Liver (tissue), 9 donors: Measurements from ENCODE around the gene ZNF493. TPM values are rescaled to one million over a fixed set of nuclear protein-coding genes. Genes with fewer than 3 reads are reported as not detected.
A peak's percentile ranks its signal among the peaks of the same experiment; 100 is the strongest.

Experiments used
- DNase-seq: peaks from one replicate; pipeline ENCODE4 v3.0.0-alpha.2; 2017; ENCODE audit warnings: low spot score
- H3K27ac ChIP-seq, 2 donors: one replicate each; pipeline ENCODE4 v1.7.0; 2013; ENCODE audit warnings: inconsistent platforms in 2 of 2, low read length in 2 of 2, control low read depth in 1 of 2, low read depth in 1 of 2, mild to moderate bottlenecking in 1 of 2
- H3K27me3 ChIP-seq, 4 donors: one replicate each; pipeline versions ENCODE4 v1.6.1 to v1.7.0; 2013; ENCODE audit warnings: low read length in 3 of 4, inconsistent platforms in 1 of 4, mild to moderate bottlenecking in 1 of 4, moderate library complexity in 1 of 4; ENCODE audit not compliant: control insufficient read depth in 4 of 4, insufficient read depth in 4 of 4
- H3K36me3 ChIP-seq, 4 donors: one replicate each; pipeline versions ENCODE4 v1.6.1 to v1.7.0; 2013; ENCODE audit warnings: low read length in 3 of 4, mild to moderate bottlenecking in 3 of 4, low read depth in 1 of 4, moderate library complexity in 1 of 4; ENCODE audit not compliant: control insufficient read depth in 4 of 4, insufficient read depth in 3 of 4
- H3K4me1 ChIP-seq, 4 donors: one replicate each; pipeline versions ENCODE4 v1.6.1 to v1.7.0; 2013; ENCODE audit warnings: low read length in 3 of 4, mild to moderate bottlenecking in 3 of 4, moderate library complexity in 1 of 4; ENCODE audit not compliant: control insufficient read depth in 4 of 4, insufficient read depth in 4 of 4
- H3K4me3 ChIP-seq, 3 donors: one replicate each; pipeline versions ENCODE4 v1.6.1 to v1.7.0; 2013; ENCODE audit warnings: low read length in 3 of 3, control low read depth in 1 of 3, low read depth in 1 of 3, mild to moderate bottlenecking in 1 of 3
- H3K9ac ChIP-seq, 2 donors: one replicate each; pipeline ENCODE4 v1.7.0; 2013; ENCODE audit warnings: low read length in 2 of 2, mild to moderate bottlenecking in 2 of 2, moderate library complexity in 2 of 2, control low read depth in 1 of 2, low read depth in 1 of 2
- H3K9me3 ChIP-seq, 4 donors: one replicate each; pipeline versions ENCODE4 v1.6.1 to v1.7.0; 2013; ENCODE audit warnings: low read length in 3 of 4; ENCODE audit not compliant: control insufficient read depth in 4 of 4
- ATF3 ChIP-seq: IDR thresholded peaks from 2 replicates; pipeline ENCODE4 v1.6.1; 2016; ENCODE audit warnings: antibody characterized with exemption
- EGR1 ChIP-seq, 2 donors: IDR thresholded peaks; 2 replicates each; pipeline ENCODE4 v1.6.1; 2016 to 2018; ENCODE audit warnings: antibody characterized with exemption in 2 of 2, low read depth in 2 of 2
- FOXA1 ChIP-seq: IDR thresholded peaks from 2 replicates; pipeline ENCODE4 v1.6.1; 2016; ENCODE audit warnings: antibody characterized with exemption
- GABPA ChIP-seq, 2 donors: IDR thresholded peaks in 1 of 2; conservative IDR thresholded peaks in 1 of 2; 2 replicates each; pipeline ENCODE4 v1.6.1; 2016; ENCODE audit warnings: antibody characterized with exemption in 2 of 2, mild to moderate bottlenecking in 1 of 2, moderate library complexity in 1 of 2
- HNF4A ChIP-seq, 2 donors: conservative IDR thresholded peaks; 2 replicates each; pipeline ENCODE4 v1.6.1; 2016; ENCODE audit warnings: antibody characterized with exemption in 2 of 2, mild to moderate bottlenecking in 2 of 2
- JUND ChIP-seq, 2 donors: IDR thresholded peaks; 2 replicates each; pipeline ENCODE4 v1.6.1; 2016; ENCODE audit warnings: antibody characterized with exemption in 2 of 2
- MAX ChIP-seq: IDR thresholded peaks from 2 replicates; pipeline ENCODE4 v1.6.1; 2016; ENCODE audit warnings: antibody characterized with exemption
- NR2F2 ChIP-seq: IDR thresholded peaks from 2 replicates; pipeline ENCODE4 v1.6.1; 2016; ENCODE audit warnings: antibody characterized with exemption
- RAD21 ChIP-seq, 2 donors: IDR thresholded peaks; 2 replicates each; pipeline ENCODE4 v1.6.1; 2016; ENCODE audit warnings: antibody characterized with exemption in 2 of 2, mild to moderate bottlenecking in 2 of 2
- RXRA ChIP-seq, 2 donors: IDR thresholded peaks; 2 replicates each; pipeline ENCODE4 v1.6.1; 2017 to 2018; ENCODE audit warnings: antibody characterized with exemption in 2 of 2, mild to moderate bottlenecking in 1 of 2
- SP1 ChIP-seq: IDR thresholded peaks from 2 replicates; pipeline ENCODE4 v1.6.1; 2018; ENCODE audit warnings: antibody characterized with exemption, mild to moderate bottlenecking
- TAF1 ChIP-seq: conservative IDR thresholded peaks from 2 replicates; pipeline ENCODE4 v1.6.1; 2016; ENCODE audit warnings: antibody characterized with exemption, mild to moderate bottlenecking
- YY1 ChIP-seq: IDR thresholded peaks from 2 replicates; pipeline ENCODE4 v1.6.1; 2016; ENCODE audit warnings: antibody characterized with exemption, mild to moderate bottlenecking
- ZBTB33 ChIP-seq: IDR thresholded peaks from 2 replicates; pipeline ENCODE4 v1.6.1; 2016; ENCODE audit warnings: antibody characterized with exemption
- WGBS: extraction: QIAGEN DNeasy Blood & Tissue Kit; methylation state at CpG from one replicate; pipeline ENCODE4 v1.1.7; 2013; 5-methylcytosine and 5-hydroxymethylcytosine counted together
- polyA plus RNA-seq, 2 donors: library from polyadenylated mRNA; stranded (reverse) in 1 of 2; unstranded in 1 of 2; fragments of 200-250 nt in 1 of 2; fragments of >200 nt in 1 of 2; fragmentation: Nextera tagmentation in 1 of 2; extraction: Ambion mirVana in 1 of 2; gene quantifications; one replicate each; pipeline versions ENCODE4 v1.2.1 to v1.2.3, GENCODE V29; 2013 to 2015
- total RNA-seq, 2 donors: library from RNA; depleted of rRNA; stranded (reverse); fragments of >200 nt; gene quantifications; one replicate each; pipeline ENCODE4 v1.2.3, GENCODE V29; 2014
- TF ChIP-seq, protein P1 (sequence below): IDR thresholded peaks from 2 replicates; pipeline ENCODE4 v1.6.1; 2016; ENCODE audit warnings: antibody characterized with exemption, mild to moderate bottlenecking
- TF ChIP-seq, protein P2 (sequence below): fragments of 150-350 bp; IDR thresholded peaks from 2 replicates; pipeline ENCODE4 v1.5.1; 2017; ENCODE audit warnings: improper control_type of control experiment, low read depth, low read length; ENCODE audit not compliant: missing input control
- donor health status: healthy.
- donor health status: healthy.
- donor health status: healthy.
- donor health status: healthy.
- donor health status: healthy.

The ZNF493 gene
- total RNA-seq (10 to 100 TPM; 14.1 to 15.4 TPM), polyA plus RNA-seq (1 to 10 TPM; 1.2 to 5.1 TPM)

GRCh38 chr19:21396893-21397572, at the start of gene ZNF493:
ZNF493 (plus strand) TSS chr19:21397133; CDS start chr19:21397238, 105 bp downstream.
- no peak for TF ChIP-seq FOXA1
- TF ChIP-seq YY1 = peak; percentile 66
- TF ChIP-seq RAD21 (IDR thresholded peaks at IDR 0.05) = peak; percentile 21 to 33
- TF ChIP-seq TAF1 = peak; percentile 96
- TF ChIP-seq HNF4A (conservative IDR thresholded peaks at IDR 0.05) = no peak
- TF ChIP-seq JUND (IDR thresholded peaks at IDR 0.05) = peak in 1 of 2 donors; percentile 26
- TF ChIP-seq, protein P1, sequence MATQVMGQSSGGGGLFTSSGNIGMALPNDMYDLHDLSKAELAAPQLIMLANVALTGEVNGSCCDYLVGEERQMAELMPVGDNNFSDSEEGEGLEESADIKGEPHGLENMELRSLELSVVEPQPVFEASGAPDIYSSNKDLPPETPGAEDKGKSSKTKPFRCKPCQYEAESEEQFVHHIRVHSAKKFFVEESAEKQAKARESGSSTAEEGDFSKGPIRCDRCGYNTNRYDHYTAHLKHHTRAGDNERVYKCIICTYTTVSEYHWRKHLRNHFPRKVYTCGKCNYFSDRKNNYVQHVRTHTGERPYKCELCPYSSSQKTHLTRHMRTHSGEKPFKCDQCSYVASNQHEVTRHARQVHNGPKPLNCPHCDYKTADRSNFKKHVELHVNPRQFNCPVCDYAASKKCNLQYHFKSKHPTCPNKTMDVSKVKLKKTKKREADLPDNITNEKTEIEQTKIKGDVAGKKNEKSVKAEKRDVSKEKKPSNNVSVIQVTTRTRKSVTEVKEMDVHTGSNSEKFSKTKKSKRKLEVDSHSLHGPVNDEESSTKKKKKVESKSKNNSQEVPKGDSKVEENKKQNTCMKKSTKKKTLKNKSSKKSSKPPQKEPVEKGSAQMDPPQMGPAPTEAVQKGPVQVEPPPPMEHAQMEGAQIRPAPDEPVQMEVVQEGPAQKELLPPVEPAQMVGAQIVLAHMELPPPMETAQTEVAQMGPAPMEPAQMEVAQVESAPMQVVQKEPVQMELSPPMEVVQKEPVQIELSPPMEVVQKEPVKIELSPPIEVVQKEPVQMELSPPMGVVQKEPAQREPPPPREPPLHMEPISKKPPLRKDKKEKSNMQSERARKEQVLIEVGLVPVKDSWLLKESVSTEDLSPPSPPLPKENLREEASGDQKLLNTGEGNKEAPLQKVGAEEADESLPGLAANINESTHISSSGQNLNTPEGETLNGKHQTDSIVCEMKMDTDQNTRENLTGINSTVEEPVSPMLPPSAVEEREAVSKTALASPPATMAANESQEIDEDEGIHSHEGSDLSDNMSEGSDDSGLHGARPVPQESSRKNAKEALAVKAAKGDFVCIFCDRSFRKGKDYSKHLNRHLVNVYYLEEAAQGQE = peak; percentile 67
- TF ChIP-seq SP1 = peak; percentile 77
- TF ChIP-seq RXRA (IDR thresholded peaks at IDR 0.05) = peak in 1 of 2 donors; percentile 7
- peak; percentile 54 to 87 for TF ChIP-seq GABPA (IDR thresholded peaks at IDR 0.05 in 1 of 2, conservative IDR thresholded peaks at IDR 0.05 in 1 of 2)
- peak; percentile 42 for TF ChIP-seq NR2F2
- no peak for TF ChIP-seq ZBTB33
- H3K27me3 ChIP-seq = no peaks in the 10 kb centered on the region
- H3K9me3 ChIP-seq = peaks cover 0 to 4% (median 0%) of the 10 kb centered on the region in 4 donors
- peaks cover 0 to 6% (median 2%) of the 10 kb centered on the region in 4 donors for H3K36me3 ChIP-seq
- H3K4me1 ChIP-seq = peaks cover 0 to 7% (median 2%) of the 10 kb centered on the region in 4 donors
- 1% methylated on average over 31 of the region's 31 CpGs for WGBS
- H3K4me3 ChIP-seq = peak within 1 kb of the TSS; percentile 73 to 100 (median 99)
- peak within 1 kb of the TSS; percentile 50 to 81 for H3K9ac ChIP-seq
- peak; percentile 93 for DNase-seq
- peak within 1 kb of the TSS; percentile 55 to 70 for H3K27ac ChIP-seq

DNA sequence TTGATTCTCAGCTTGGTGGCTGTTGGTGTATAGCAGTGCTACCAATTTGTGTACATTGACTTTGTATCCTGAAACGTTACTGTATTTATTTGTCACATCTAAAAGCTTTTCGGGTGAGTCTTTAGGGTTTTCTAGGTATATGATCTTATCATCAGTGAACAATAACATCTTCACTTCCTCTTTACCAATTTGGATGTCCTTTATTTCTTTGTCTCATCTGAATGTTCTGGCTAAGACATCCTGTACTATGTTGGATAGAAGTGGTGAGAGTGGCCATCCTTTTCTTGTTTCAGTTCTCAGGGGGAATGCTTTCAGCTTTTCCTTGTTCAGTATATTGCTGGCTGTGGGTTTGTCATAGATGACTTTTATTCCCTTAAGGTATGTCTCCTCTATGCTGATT, 44.1 kb upstream of the ZNF493 start:
- 56% methylated on average over 2 of the region's 2 CpGs for WGBS
- TF ChIP-seq NR2F2 (no peak), ATF3 (no peak), GABPA (IDR thresholded peaks at IDR 0.05 in 1 of 2, conservative IDR thresholded peaks at IDR 0.05 in 1 of 2) (no peak), YY1 (no peak), ZBTB33 (no peak), EGR1 (IDR thresholded peaks at IDR 0.05; ENCODE audit: low read depth in 2 of 2) (no peak), JUND (IDR thresholded peaks at IDR 0.05) (no peak), MAX (no peak)
- TF ChIP-seq, protein P2, sequence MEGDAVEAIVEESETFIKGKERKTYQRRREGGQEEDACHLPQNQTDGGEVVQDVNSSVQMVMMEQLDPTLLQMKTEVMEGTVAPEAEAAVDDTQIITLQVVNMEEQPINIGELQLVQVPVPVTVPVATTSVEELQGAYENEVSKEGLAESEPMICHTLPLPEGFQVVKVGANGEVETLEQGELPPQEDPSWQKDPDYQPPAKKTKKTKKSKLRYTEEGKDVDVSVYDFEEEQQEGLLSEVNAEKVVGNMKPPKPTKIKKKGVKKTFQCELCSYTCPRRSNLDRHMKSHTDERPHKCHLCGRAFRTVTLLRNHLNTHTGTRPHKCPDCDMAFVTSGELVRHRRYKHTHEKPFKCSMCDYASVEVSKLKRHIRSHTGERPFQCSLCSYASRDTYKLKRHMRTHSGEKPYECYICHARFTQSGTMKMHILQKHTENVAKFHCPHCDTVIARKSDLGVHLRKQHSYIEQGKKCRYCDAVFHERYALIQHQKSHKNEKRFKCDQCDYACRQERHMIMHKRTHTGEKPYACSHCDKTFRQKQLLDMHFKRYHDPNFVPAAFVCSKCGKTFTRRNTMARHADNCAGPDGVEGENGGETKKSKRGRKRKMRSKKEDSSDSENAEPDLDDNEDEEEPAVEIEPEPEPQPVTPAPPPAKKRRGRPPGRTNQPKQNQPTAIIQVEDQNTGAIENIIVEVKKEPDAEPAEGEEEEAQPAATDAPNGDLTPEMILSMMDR = no peak
- TF ChIP-seq, protein P1 = no peak

More for the DNA sequence above, 44.1 kb upstream of the ZNF493 start:
- Histone ChIP-seq H3K27me3 (no peaks in the 10 kb centered on the region), H3K9me3 (peaks cover 0 to 9% (median 3%) of the 10 kb centered on the region in 4 donors), H3K9ac (no peak overlapping the region), H3K4me3 (no peak overlapping the region), H3K27ac (no peak overlapping the region), H3K36me3 (no peaks in the 10 kb centered on the region), H3K4me1 (no peaks in the 10 kb centered on the region)
- DNase-seq = no peak
